ENCODE data around the gene HDDC2.

- no peak for TF ChIP-seq CTCF (IDR thresholded peaks at IDR 0.05)
- no peak for TF ChIP-seq POLR2A (IDR thresholded peaks at IDR 0.05)
Measured at GRCh38 chr6:125315548-125315947, 13.8 kb upstream of the HDDC2 start.
